IPS DF 4.7 (cell line): Measurements from ENCODE around the gene HMBS.
A peak's percentile ranks its signal among the peaks of the same experiment; 100 is the strongest.
"Not testable (repeated sequence)": the region's sequence is repeated elsewhere in the genome, so short reads cannot be mapped to it uniquely, and the experiment has no call there.

ENCODE experiments used
- DNase-seq: peaks from one replicate; pipeline ENCODE4 v3.0.0-alpha.2; 2013; ENCODE audit warnings: low spot score; ENCODE audit errors: extremely low read depth

The HMBS gene

DNA sequence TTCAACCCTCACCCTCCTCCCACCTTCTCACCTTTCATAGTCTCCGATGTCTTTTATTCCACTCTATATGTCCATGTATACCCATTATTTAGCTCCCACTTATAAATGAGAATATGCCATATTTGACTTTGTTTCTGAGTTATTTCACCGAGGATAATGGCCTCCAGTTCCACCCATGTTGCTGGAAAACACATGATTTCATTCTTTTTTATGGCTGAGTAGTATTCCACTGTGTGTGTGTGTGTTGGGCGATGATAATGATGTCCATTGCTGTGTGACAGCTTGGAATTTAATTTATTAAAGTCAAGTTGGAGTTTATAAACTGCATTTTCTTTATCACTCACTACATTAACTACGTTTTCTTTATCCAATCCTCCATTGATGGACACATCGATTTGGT, 33.5 kb downstream of the HMBS start:
- DNase-seq = no peak

DNA sequence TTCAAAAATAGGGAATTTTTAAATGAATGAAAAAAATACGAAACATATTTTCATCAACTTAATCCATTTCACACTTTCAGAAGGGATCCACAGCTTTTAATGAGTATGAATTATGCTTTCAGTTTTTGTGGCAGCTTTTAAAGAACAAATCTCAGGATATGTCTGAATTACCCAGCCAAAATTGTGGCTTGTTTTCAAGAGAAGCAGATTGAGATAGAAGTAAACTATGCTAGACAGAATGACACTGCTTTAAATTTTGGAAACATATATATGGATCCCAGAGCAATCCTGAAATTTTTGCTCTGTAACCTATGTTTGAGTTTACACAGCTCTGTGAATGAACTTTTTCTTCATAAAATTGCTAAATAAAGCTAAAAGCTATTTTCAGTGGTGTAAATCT, 34.3 kb downstream of the HMBS start:
- DNase-seq = no peak

DNA sequence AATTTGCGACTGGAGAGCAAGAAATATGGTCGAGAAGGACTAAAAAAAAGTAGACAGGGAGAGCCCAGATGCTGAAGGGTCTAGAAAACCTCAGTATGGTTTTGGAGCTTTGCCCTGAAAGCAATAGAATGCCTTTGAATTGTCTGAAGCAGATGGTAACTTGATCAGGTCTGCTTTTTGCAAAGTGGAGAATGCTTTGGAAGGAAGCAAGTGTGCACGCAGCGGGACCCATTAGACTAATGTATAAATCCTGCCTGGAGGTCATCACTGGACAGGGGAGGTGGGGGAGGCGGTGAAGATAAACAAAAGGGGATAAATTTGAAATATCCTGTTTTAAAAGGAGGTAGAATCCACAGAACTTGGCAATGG, 35.9 kb downstream of the HMBS start:
- no peak for DNase-seq

DNA sequence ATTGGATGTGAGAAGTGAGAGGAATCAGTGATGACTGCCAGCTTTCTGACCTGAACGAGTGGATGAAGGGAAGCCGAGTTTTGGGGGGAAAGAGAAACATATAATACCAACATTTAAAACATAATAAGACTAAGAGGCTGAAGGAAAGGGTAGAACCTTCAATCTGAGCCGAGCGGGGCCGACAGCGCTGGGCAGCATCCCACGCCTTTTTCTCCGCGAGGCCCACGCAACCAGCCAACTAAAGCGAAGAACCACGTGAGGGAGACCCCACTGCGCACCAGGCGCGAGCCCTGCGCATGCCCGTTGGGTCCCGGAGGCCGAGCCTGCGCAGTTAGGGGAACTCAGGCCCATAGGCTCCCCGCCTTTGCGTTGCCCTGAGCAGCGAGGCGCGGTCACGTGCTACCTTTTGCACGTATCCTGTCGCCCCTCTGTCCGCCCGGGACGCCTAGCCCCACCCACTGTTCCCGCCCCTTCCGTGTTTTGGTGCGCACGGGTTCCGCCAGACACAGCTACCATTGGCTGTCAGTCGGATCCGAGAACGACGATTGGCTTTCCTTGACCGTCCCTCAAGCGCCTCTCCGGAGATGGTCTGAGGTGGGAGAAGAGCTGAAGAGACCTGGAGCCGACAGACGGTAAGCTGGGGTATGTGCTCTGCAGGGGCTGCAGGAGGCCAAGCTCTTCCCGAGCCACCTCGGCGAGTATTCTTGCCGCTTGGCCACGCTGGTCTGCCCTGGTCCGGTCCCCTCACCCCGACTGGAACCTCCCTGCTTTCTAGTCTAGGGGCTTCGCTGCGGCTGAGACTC, 36.5 kb downstream of the HMBS start, which contains the start of gene HINFP:
HINFP (plus strand) TSS at position 573 of the 803 bp plus-strand sequence. CDS start 5,365 bp downstream, outside the sequence.
- DNase-seq = peak; percentile 95

DNA sequence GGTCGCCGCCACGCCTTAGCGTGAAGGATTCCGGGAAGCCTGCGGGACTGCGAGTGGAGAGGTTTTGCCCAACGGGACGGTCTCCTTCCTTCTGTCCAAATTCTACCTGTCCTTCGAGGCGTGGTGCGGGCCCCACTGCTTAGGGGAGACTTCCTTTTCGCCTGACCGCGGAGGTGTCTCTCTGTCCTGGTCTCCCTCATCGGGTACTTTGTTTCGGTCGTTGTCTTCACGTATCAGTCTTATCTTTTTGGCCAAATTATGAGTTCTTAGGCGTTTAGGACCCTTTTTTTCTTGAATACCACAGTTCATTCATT, 37.1 kb downstream of the HMBS start:
- DNase-seq = no peak

DNA sequence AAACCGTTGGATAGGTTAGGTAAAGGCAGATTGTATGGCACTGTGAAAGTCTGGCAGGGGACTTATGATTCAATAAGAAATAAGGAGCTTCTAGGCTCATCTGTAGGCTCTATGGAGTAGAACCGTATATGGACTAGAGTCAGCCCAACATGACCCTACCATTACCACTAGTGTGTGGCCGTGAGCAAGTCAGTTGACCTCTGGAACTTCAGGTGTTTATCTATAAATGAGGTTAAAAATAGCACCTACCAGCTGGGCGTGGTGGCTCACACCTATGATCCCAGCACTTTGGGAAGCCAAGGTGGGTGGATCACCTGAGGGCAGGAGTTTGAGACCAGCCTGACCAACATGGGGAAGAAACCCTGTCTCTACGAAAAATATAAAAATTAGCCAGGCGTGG, 41.1 kb downstream of the HMBS start:
- DNase-seq = no peak

DNA sequence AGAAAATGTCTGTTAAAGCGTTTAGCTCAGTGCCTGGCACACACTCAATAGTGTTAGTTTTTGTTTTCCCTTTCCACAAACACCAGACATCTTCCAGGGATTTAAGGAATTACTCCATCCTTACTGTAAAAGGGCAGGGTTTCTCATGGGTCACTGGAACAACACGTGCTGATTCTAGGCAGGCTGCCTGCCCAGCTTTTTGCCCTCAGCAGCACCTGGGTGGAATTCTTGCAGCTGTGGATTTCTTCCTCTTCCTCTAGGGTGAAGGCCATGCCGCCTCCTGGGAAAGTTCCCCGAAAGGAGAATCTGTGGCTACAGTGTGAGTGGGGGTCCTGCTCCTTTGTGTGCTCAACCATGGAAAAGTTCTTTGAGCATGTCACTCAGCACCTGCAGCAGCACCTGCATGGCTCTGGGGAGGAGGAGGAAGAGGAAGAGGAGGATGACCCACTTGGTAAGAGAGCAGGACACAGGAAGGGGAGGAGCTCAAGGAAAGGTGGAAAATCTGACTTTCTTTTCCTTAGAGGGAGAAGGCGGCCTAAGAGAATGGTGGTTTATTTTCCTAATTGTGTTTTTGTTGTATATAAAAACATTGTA, 42.1 kb downstream of the HMBS start:
- no peak for DNase-seq

DNA sequence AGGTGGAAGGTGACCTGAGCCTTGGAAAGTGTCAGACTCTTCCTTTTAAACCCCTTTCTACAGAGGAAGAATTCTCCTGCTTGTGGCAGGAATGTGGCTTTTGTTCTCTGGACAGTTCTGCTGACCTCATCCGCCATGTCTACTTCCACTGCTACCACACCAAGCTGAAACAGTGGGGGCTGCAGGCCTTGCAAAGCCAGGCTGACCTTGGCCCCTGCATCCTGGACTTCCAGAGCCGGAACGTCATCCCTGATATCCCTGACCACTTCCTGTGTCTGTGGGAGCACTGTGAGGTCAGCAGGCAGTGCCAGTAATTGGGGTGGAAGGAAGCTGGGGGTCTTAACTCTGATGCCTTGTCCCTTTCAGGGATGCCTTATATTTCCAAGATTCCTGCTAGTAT, 46.0 kb downstream of the HMBS start:
- DNase-seq = no peak

DNA sequence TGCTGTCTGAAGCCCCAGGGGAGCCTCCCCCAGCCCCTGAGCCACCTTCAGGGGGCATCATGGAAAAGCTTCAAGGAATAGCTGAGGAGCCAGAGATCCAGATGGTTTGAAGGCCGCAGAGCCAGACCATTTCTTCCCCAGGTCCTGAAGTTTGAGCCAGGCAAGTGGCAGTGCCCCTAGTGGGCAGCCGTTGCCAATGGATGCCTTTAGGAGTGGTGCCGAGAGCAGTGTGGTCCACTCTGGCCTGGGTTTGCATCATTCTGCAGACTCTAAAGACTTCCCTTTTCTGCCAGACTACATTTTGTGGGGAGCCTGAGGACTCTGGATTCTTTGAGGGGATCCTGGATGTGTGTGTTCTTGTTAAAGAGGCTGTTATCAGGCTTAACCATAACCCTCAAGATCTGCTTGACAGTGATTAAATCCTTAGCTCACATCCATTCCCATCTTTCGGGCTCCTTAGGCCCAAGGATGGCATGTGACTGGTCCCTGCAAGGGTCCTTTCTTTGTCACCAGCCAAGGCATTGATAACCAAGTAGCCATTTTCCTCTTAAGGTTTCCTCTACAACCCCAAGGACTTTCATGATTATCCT, 49.8 kb downstream of the HMBS start:
- no peak for DNase-seq

DNA sequence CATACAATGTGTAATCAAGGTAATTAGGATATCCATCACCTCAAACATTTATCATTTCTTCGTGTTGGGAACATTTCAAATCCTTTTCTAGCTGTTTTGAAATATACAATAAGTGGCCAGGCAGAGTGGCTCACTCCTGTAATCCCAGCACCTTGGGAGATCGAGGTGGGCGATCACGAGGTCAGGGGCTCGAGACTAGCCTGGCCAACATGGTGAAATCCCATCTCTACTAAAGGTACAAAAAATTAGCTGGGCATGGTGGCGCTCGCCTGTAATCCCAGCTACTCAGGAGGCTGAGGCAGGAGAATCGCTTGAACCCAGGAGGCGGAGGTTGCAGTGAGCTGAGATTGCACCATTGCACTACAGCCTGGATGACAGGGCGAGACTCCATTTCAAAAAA, 54.6 kb downstream of the HMBS start:
- not testable (repeated sequence) for DNase-seq
